Stimulated activated CD8-positive, alpha-beta memory T cell treated with anti-CD3 and anti-CD28 coated beads, Interleukin-2, amount 100 ng/mL, for 48 hours (primary cell): ENCODE measurements around the gene POLR2I.
A peak's percentile ranks its signal among the peaks of the same experiment; 100 is the strongest.

Experiments
- DNase-seq, 2 donors: peaks; one replicate each; pipeline ENCODE4 v3.0.0-alpha.2; 2020; ENCODE audit warnings: low read depth in 2 of 2

Gene POLR2I

DNA sequence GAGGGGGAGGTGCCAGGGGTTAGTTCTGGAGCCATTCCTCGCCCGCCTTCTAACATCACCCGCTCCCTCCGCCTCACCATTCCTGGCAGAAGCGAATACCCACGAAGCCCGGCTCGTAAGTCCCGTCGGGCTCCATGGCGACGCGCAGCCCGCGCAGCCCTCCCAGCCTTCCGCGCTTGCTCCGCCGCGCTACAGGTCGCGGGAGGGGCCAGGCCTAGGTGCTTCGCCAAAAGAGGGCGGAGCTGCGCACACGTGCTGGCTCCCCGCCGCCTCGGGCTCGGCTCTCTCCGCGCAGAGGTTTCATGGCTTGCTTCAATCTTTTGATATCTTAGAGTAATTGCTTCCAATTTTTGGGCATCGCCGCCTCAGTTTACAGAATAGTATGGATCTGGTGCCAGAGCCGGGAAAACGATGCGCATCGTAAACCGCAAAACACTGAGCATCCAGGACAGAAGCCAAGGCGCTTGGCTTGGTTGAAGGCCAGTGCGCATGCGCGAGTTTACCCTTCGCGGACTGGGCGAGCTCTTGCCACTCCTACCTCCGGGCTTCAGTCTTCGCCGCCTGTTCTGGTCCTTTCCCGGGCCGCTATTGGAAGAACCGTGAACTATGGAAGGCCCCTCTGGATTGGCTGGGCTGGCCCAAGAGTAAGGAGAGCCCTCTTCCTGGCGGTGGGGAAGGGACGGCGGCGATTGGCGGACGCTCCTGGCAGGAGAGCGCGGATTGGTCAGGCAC, at the start of gene POLR2I:
Gene POLR2I (minus strand): TSS at position 155 of the 732 bp plus-strand sequence. CDS start 19 bp downstream, at position 136.
- peak; percentile 95 to 98 for DNase-seq

DNA sequence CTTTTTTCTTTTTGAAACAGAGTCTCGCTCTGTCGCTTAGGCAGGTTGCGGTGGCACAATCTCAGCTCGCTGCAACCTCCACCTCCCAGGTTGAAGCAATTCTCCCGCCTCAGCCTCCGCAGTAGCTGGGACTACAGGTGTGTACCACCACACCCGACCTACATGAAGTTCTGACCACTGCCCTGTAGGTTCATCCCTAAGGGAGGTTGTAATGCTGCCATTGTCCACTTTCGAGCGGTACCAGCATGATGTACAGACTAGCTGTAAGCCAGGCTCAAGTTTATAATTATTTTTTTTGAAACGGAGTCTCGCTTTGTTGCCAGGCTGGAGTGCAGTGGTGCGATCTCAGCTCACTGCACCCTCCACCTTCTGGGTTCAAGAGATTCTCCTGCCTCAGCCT, 49.1 kb upstream of the POLR2I start:
- no peak for DNase-seq

DNA sequence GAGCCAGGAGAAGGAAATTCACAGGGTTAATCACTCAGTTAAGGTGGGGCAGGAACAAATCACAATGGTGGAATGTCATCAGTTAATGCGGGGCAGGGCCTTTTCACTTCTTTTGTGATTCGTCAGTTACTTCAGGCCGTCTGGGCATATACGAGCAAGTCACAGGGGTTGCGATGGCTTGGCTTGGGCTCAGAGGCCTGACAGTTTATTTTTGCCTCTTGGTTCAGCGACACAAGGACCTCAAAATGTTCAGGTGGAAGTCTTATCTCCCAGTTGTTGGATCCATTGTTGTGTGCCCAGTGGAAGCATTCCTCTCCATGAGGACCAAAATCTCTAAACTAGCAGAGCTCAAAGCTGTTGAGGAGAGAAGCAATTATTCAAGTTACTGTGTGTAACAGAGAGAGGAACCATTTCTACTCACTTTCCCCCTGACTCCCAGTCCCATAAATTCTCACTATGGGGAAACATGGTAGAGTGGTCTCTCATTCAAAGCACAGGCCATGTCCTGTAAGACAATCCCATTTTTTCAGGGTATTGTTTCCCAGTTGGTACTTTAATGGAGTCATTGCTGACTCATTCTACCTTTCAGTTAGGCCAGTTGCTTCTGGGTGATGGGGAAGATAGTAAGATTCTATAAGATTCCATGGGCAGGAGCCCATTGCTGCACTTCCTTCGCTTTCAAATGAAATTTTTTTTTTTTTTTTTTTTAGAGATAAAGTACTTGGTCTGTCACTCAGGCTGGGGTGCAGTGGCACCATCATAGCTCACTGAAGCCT, 46.3 kb upstream of the POLR2I start:
- no peak for DNase-seq

DNA sequence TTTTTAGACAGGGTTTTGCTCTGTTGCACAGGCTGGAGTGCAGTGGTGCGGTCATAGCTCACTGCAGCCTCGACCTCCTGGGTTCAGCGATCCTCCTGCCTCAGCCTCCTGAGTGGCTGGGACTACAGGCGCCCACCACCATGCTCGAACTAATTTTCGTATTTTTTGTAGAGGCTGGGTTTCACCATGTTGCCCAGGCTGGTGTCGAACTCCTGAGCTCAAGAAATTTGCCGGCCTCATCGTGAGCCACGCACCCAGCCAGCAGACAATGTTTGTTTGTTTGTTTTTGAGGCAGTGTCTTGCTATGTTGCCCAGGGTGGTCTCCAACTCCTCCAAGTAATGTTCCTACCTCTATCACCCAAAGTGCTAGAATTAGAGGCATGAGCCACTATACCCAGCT, 38.5 kb upstream of the POLR2I start:
- no peak for DNase-seq

DNA sequence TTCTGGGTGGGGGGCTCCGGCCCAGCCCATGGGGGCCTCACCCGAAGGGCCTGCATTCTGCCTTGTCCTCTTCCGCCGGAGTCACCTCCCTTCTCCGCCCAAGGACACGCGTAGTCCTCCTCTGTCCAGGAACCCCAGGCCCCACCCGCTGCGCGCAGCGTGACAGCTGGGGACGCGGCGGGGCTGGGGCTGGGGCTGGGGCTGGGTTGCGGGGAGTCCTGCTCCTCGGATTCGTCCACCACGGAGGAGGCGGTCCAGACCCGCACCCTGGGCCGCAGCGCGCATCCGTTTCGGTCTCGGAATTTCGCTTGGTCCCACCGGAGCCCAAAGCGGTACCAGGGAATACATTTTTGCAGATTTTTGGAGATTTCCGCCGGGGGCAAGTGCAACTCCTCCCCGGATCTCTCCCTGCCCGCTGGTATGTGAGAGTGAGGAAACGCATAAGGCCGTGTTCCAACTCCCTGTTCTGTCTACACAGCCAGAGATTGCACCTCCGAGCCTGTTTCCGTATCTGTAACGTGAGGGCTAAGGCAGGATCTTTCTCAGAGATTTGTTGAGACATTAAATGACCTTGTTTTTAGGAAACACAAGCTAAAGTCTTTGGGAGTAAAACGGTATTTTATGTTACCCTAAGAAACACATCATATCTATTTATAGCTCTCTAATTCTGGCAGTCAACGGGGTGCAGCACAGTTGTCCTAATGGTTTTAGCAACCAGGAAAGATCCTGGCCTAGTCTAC, 37.8 kb upstream of the POLR2I start, which contains the start of gene COX7A1:
Gene COX7A1 (minus strand): TSS at position 96 of the 740 bp plus-strand sequence. CDS start 40 bp downstream, at position 56.
- DNase-seq = no peak

DNA sequence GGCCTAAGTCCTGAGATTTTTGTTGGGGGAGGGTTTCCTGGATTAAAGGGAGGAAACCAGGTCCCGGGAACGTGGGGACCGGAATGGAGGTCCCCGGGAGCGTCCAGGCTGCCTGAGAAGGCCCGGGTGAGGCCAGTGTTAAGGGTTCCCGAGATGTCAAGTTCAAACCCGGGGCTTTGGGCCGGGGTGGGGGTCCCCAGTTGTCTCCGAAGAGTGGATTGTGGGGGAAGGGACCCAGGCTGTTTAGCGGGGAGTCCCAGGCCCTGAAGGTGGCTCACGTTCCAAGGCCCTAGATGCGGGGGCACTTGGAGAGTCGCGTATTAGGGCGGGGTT, 37.3 kb upstream of the POLR2I start:
- DNase-seq = no peak

DNA sequence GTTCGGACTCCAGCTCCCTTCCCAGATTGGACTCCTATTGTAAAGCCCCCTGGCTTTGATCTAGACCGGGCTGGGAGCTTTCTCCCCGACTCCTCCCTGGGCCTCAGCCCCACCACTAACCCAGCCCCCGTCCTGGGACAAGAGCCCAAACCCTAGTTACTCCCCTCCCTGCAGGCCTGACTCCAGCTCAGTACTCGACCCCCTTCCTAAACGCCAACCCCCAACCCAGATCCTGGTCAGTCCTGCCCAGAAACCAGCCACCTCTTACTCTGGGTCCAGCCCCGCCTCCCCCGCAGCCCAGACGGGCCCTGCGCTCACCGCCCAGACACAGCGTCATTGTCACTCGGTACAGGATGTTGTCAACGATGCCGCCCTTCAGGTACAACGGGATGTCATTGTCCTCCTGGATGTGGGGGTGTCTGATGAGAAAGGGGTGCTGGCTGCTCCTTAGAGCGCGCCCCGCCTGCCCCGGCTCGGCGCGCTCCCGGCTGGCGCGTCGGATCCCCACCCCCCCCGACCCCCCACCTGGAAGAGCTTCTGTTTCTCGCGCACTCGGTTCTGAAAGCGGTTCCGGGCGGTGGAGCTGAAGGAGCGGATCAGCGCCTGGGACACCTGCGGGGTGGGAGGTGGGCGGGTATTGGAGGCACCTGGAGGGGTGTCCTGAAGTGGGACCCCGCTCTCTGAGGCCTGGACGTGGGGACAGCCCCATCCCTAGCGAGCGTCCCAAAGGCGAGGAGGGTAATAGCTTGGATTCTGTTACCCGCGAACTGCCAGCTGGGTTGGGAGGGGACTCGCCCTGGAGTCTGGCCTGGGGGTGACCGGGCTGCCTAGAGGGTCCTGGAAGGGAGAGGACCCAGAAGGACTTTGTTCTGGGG, 36.7 kb upstream of the POLR2I start:
- DNase-seq = no peak

DNA sequence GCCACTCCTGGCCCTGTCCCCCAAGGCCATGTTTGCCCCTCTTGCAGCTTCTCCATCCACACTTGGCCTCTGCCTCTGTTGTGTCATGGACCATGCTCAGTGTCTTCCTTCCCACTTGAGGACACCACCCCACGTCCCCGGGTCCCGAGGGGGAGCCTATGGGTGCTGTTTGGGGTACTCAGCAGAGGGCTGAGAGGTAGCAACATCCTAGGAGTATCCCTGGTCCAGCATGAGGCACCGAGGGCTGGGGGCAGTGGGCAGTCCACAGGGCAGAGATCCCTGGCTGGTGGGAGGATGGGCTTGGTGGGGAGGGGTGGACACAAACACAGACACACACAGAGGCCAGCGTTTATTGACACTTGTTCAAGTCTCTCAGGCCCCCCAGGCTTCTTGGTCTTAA, 35.9 kb upstream of the POLR2I start:
- DNase-seq = no peak

DNA sequence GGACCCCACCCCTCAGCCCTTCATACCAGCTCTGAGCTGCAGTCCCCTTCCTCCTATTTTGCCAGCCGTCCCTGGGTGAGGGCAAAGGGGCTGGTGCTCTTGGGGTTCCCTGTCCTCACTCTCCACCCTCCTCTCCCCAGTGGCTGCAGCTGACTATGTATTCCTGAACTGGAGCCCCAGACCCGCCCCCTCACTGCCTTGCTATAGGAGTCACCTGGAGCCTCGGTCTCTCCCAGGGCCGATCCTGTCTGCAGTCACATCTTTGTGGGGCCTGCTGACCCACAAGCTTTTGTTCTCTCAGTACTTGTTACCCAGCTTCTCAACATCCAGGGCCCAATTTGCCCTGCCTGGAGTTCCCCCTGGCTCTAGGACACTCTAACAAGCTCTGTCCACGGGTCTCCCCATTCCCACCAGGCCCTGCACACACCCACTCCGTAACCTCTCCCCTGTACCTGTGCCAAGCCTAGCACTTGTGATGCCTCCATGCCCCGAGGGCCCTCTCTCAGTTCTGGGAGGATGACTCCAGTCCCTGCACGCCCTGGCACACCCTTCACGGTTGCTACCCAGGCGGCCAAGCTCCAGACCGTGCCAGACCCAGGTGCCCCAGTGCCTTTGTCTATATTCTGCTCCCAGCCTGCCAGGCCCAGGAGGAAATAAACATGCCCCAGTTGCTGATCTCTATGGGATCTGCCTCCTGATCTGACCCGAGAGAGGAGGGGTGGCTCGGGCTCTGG, 35.2 kb upstream of the POLR2I start:
- DNase-seq = no peak

DNA sequence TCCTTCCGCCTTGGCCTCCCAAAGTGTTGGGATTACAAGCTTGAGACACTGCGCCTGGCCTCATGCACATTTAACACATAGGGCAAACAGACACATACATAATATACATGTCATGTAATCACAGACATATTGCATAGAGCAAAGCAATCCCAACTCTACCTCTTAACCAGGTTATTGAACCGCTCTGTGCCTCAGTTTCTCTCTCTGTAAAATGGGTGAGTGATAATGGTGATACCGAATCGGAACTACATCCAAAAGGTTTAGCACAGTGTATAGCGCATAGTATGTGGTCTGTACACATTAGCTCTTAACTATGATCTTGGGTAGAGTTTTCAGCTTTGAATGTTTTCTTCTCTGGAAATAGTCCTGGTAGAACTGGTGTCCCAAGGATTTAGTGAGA, 29.9 kb upstream of the POLR2I start:
- DNase-seq = no peak

DNA sequence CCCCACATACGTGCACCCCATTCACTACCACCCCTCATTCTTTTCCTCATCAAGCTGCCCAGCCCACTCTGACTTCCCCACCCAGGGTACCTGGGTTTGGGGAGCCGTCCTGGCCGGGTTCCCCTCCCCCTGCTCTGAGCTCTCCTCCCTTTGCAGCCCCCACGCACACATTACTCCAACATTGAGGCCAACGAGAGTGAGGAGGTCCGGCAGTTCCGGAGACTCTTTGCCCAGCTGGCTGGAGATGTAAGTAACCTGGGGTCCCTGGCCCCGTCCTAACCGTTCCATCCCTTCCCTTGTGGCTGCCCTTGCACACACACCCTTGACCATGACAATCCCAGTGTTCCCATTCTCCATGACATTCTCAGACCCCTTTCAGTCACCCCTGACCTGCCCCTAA, 27.8 kb upstream of the POLR2I start:
- no peak for DNase-seq

DNA sequence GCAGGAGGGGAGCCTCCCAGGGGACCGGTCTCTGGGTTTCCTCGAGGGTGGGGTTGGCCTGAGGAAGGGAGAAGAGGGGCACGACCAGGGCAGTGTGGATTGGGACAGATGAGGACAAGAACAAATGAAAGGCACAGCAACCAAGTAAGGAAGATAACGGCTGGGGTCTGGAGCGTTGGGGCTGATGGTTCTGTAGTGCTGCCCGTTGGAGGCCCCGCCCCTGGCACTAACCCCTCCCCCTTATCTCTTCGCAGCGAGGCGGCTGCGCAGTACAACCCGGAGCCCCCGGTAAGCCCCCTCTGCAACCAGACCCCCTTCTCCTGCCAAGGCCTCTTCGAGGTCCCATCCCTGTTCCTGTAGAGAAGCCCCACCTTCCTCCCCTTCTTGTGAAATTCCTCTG, 27.4 kb upstream of the POLR2I start:
- DNase-seq = no peak

DNA sequence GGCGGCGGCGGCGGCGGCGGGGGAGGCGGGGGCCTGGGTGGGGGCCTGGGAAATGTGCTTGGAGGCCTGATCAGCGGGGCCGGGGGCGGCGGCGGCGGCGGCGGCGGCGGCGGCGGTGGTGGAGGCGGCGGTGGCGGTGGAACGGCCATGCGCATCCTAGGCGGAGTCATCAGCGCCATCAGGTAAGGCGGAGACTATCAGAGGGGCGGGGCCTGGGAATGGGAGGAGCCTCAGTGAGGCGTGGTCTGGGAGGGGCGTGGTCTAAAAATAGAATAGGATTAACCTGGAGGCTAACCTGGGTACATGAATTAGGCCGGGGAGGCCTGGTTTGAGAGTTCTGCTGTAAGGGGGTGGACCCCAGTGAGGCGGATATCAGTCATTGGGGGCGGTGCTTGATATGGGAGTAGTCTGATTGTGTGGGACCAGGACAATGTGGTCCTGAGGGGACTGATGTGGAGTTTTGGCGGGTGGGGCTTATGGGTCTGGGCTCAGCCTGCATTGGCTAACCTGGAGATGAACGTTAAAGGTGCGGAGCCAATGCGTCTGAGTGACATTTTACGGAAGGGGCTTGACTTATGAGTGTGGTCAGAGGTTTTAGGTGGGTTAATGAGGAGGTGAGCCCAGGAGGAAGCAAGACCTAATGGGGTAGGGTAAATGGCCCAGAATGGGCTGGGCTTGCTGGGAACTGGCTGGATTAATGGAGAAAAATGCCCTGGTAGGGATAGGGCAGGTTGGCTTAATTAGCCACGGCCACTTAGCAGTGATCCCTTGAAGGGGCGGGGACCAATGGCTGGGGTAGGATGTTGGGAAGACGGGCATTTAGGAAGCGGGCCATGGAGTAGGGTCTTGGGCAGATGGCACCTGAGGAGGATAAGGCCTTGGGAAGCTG, 26.6 kb upstream of the POLR2I start:
- DNase-seq = peak; percentile 80 to 86

DNA sequence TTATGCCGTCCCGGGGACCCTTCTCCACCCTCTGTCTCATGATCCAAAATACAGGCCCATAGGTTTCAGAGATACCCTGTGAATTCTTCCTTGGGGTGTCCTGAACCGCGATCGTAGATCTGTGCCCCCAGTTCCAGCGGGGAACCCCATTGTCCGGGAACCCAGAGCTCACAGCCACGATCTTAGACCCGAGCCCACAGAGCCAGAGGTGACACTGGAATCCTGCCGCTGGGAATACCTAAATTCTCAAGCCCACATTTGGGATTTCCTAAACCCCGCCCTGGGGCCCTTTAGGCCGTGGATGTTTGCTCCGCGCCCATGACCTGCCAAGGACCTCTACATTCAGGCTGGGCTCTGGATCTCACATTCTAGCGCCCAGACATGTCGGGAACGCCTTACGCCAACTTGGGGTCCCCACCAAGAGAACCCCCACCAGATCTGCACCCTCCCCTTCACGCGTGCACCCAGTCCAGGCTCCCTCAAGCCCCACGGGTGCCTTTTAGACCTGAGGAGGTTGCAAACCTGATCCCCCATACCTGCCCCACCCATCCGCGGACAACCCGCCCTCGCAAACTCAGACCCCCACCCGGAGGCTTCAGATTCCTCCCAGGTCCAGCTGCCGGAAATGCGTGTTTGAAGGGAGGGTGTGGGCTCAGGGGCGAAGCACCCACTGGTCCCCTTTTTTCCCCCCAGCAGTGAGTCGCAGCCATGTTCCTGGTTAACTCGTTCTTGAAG, 25.8 kb upstream of the POLR2I start:
- peak; percentile 14 to 41 for DNase-seq

DNA sequence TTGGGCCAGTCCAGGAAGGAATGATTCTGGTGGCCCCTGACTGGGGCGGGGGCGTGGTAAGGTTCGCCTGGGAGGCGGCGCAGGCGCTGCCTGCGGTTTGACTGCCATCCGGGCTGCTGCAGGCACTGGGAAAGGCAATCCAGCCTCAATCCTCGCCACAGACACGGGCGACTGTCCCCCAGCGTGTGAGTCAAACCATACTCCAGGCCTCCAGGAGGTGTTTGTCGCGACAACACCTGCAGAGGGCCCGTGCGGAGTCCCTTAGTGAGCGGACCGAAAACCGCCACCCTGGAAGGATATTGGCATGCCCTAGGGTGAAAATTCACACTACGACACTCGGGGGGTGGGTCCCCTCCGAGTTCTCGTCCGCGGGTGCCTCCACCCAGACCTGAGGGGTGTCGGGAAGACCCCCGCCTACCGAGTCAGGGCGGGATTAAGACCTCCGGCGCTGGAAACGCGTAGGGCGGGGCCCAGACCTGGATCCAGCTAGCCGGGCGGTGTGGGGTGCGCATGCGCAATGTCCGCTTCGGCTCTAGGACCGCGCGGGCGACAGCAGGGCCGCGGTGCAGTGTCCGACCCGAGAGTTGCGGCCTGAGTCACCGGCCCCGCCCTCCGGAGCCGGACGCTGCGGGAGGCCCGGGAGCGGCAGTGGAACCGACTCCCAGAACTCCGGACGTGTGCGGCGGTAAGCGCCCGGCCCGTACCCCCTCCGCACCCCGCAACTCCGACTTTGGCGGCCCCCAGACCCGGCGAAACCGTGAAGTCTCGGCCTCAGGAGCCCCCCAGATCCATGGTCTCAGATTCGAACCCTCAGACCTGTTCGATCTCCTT, 25.0 kb upstream of the POLR2I start, which contains the start of gene CAPNS1:
Gene CAPNS1 (plus strand): TSS at position 594 of the 831 bp plus-strand sequence. CDS start 946 bp downstream, outside the sequence.
- DNase-seq = peak; percentile 93 to 95

DNA sequence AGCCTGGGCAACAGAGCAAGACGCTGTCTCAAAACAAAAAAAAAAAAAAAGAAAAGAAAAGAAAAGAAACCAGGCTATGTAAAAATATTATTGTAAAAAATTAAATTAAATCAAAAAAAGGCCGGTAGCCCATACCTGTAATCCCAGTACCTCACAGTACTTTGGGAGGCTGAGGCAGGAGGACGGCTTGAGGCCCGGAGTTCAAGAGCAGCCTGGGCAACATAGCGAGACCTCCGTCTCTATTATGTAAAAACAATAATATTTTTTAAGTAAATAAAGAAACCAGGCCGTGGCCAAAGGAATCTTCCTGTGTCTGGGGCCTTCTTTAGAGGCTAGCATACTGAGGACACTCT, 24.4 kb upstream of the POLR2I start:
- no peak for DNase-seq

DNA sequence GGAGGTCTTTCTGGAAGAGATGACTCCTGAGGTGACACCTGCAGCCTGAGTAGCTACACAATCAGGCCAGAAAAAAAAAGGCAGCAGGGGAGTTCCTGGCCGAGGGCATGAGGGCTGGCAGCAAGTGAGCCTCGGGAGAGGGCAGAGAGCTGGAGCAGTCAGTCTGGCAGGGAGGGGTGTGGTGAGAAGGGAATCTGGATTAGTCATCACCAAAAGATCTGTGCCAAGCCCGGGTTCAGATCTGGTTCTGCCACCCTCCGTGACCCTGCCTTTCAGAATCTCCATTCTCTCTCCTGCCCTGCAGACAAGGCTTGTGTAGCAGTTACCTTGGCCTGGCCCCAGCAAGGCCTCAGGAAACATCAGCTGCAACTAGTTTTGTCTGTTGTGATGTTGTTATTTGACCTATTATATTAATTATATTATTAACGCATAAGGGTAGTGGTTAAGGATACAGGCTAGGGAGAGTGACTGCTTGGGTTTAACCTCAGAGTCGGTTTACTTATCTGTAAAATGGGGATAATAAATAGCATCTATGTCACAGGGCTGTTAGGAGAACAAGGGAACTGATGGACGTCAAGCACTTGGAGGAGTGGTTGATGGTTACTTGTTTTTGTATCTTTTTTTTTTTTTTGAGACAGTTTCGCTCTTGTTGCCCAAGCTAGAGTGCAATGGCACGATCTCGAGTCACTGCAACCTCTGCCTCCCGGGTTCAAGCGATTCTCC, 22.4 kb upstream of the POLR2I start:
- DNase-seq = no peak
